PC-9 (cell line): ENCODE measurements around the gene SERTAD1.

Experiments used
- CTCF ChIP-seq: fragments of 200-600 bp; sonication (generic); conservative IDR thresholded peaks from 2 replicates; pipeline ENCODE4 v1.6.1; 2017; ENCODE audit warnings: mixed run types, antibody characterized with exemption, mild to moderate bottlenecking, moderate library complexity
- EZH2 ChIP-seq: fragments of 200-600 bp; sonication (generic); IDR thresholded peaks from 2 replicates; pipeline ENCODE4 v1.8.0; 2017; ENCODE audit warnings: antibody characterized with exemption, low read depth

DNA sequence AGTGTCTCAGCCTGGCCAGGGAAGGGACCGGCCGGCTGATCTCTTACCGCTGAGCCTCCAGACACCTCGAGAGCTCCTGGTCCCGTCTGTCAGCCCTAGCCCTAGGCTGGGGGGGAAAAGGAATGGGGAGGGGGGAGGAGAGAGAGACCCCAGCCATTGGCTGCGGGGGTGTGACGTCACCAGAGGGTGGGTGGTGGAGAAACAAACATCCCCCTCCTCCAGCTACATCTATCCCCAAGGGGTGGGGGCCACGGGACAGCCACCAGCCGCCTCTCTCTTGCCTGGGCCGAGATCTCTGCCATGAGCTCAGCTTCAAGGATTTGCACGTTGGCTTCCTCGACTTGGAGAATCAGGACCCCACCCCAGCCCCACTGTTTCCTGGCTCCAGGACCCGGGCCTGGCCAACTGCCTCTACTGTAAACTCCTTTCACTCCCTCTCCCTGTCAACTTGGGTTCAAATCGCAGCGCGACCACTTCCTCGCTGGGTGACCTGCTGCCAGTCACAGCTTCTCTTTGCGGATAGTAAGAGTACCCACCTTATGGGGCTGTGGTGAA is 12.4 kb downstream of the SERTAD1 start, which contains the start of gene PRX:
- no peak for TF ChIP-seq CTCF
- TF ChIP-seq EZH2: no peak
